Skeletal muscle satellite cell (primary cell): ENCODE data around the gene SPATA24.
A peak's percentile ranks its signal among the peaks of the same experiment; 100 is the strongest.
"Not testable (repeated sequence)": the region's sequence is repeated elsewhere in the genome, so short reads cannot be mapped to it uniquely, and the experiment has no call there.

ENCODE experiments used
- H3K27me3 ChIP-seq: 2 replicates; pipeline ENCODE4 v1.7.0; 2013; ENCODE audit warnings: low read length; ENCODE audit not compliant: control insufficient read depth, insufficient read depth
- H3K36me3 ChIP-seq: 2 replicates; pipeline ENCODE4 v1.7.0; 2013; ENCODE audit warnings: mild to moderate bottlenecking, control low read depth, low read length; ENCODE audit not compliant: insufficient read depth
- H3K4me1 ChIP-seq: 2 replicates; pipeline ENCODE4 v1.7.0; 2013; ENCODE audit warnings: low read length; ENCODE audit not compliant: control insufficient read depth, insufficient read depth
- H3K4me2 ChIP-seq: 2 replicates; pipeline ENCODE4 v1.7.0; 2013; ENCODE audit warnings: mild to moderate bottlenecking, low read length
- H3K4me3 ChIP-seq: 2 replicates; pipeline ENCODE4 v1.7.0; 2013; ENCODE audit warnings: low read length
- H3K9ac ChIP-seq: 2 replicates; pipeline ENCODE4 v1.7.0; 2013; ENCODE audit warnings: mild to moderate bottlenecking, low read depth, low read length, moderate library complexity
- H3K9me3 ChIP-seq: replicated peaks from 2 replicates; pipeline ENCODE4 v1.7.0; 2013; ENCODE audit warnings: mild to moderate bottlenecking, control low read depth, low read length

The SPATA24 gene

DNA sequence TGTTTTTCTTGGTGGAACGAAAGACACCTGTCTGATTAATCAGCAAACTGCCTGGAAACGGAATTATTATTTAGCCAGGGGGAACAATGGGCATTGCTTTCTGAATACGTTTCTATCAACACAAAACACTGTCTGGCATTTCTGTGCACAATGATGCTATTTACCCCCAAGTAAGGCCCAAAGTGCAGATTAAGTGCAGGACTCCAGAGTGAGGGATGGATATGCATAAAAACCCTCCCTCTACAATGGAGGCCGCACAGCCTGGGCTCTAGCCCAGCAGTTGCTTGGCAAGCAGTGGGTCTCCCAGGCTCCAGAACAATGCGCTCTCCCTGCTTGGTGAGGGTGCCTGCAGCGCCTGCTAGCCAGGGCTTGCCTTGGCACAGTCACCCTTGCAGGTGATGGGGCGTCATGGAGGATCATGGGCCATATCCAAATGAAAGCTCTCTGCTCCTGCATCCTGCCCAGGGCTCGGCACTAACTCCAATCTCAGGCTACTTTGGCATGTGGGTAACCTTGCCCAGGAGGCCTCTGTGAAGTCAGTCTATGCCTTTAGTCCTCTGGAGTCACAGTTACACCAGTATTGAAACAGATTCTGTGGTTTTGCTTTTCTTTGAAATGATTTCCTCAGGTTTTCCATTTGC lies 11.5 kb upstream of the SPATA24 start:
- Histone ChIP-seq H3K4me1 (peaks cover 12% of the 10 kb centered on the region), H3K9me3 (no peaks in the 10 kb centered on the region), H3K9ac (no peak overlapping the region), H3K4me2 (no peak overlapping the region), H3K4me3 (no peak overlapping the region), H3K36me3 (peaks cover 12% of the 10 kb centered on the region), H3K27me3 (no peaks in the 10 kb centered on the region)

DNA sequence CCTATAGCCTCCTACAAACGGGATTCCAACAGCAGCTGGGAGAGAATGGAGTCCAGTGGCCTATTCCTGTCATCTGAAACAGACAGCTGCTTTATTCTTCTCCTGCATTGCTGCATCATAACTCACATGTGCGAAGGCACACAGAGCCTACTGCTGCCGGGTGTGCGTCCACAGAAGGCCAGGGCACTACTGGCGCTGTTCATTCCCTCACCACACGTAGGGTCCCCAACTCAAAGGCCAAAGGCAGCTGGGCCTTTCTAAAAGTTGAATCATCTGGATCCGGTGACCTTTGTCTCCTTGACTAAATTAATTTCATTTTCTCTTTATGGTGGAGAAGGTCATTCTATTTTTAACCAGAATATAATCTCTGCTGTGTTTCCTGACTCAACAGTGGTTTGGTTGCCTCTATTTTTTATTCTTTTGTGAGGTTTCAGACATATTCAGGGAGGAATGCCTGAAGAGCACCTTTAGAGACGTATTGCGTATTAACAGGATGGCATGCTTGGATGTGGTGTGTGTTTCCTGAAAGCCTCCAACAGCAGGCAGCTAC lies 10.8 kb upstream of the SPATA24 start:
- Histone ChIP-seq H3K27me3 (no peaks in the 10 kb centered on the region), H3K4me2 (no peak overlapping the region), H3K9me3 (no peaks in the 10 kb centered on the region), H3K9ac (no peak overlapping the region), H3K36me3 (peaks cover 5% of the 10 kb centered on the region), H3K4me3 (no peak overlapping the region), H3K4me1 (peaks cover 12% of the 10 kb centered on the region)

DNA sequence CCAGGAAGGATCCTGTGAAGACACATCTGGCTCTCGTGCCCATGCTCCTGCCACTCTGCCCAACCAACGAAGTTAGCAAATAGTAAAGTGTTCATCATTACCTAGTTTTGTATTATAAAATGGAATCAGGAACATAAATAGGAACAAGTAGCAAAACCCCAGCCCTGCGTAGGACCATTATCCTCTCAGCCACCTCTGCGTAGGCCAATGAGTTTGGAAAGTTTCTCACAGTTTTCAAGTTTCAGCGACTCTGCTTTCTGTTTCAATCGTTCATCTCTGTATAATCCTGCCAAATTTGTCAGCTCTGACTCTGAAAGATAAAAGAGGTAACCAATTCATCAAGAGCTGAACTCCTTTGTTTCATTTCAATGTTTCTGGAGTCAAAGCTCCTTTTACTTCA lies 10.1 kb upstream of the SPATA24 start:
- Histone ChIP-seq H3K4me2 (no peak overlapping the region), H3K36me3 (no peaks in the 10 kb centered on the region), H3K4me1 (peaks cover 12% of the 10 kb centered on the region), H3K4me3 (no peak overlapping the region), H3K9me3 (no peaks in the 10 kb centered on the region), H3K9ac (no peak overlapping the region), H3K27me3 (no peaks in the 10 kb centered on the region)

DNA sequence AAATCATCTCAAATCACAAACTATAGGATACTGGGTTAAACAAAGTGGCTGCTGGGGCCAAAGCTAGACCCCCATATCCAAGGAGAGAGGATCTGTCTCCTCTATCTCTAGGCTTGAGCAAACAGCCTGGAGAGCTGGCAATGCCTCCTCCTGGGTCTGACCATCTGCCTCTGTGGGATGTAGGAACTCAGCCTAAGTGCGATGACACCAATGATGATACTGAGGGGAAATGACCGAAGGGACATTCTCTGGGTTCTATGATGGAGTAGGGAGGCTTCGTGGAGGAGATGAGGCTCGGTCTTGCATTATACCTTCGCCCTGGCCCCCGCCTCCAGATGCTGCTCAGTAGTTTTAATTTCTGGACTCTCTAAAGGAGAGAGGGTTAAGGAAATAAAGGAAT lies 9.3 kb upstream of the SPATA24 start:
- Histone ChIP-seq H3K9ac (no peak overlapping the region), H3K4me3 (no peak overlapping the region), H3K9me3 (no peaks in the 10 kb centered on the region), H3K4me2 (no peak overlapping the region), H3K36me3 (no peaks in the 10 kb centered on the region), H3K27me3 (no peaks in the 10 kb centered on the region), H3K4me1 (peaks cover 12% of the 10 kb centered on the region)

DNA sequence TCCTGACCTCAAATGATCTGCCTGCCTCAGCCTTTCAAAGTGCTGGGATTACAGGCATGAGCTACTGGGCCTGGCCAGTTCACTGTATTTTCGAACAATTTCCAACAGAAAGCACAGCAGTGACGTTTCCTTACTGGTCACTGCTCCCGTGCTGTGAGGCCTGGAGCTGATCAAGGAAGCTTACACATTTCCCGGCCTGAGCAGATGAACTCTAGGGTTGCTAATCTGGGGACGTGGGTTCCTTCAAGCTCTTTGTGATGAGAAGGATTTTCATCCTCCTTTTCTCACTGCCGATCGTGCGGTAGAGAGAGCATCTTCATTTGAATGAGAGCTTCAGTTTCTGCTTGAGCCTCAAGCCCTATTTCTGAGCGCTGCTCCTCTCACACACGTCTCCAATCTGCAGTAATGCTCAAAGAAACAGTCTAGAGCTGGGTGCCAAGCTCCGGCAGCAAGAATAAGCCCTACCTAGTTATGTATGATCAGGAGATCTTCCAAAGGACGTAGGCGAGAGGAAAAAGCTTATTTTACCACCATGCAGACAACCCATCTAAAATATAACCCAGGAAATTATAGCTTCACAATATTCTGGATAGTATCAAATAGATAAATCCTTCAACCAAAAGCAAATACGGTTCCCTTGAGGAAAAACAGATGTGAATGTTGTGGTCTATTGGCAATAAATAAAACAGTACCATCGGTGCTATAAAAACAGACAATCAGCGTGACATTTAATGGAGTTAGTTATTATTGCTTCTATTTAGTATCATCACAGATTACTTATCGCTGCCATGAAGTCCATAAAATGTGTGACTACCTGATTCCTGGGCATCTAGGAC lies 7.3 kb upstream of the SPATA24 start:
- Histone ChIP-seq H3K4me1 (peaks cover 12% of the 10 kb centered on the region), H3K4me2 (no peak overlapping the region), H3K9me3 (no peaks in the 10 kb centered on the region), H3K4me3 (no peak overlapping the region), H3K27me3 (no peaks in the 10 kb centered on the region), H3K9ac (no peak overlapping the region), H3K36me3 (no peaks in the 10 kb centered on the region)

DNA sequence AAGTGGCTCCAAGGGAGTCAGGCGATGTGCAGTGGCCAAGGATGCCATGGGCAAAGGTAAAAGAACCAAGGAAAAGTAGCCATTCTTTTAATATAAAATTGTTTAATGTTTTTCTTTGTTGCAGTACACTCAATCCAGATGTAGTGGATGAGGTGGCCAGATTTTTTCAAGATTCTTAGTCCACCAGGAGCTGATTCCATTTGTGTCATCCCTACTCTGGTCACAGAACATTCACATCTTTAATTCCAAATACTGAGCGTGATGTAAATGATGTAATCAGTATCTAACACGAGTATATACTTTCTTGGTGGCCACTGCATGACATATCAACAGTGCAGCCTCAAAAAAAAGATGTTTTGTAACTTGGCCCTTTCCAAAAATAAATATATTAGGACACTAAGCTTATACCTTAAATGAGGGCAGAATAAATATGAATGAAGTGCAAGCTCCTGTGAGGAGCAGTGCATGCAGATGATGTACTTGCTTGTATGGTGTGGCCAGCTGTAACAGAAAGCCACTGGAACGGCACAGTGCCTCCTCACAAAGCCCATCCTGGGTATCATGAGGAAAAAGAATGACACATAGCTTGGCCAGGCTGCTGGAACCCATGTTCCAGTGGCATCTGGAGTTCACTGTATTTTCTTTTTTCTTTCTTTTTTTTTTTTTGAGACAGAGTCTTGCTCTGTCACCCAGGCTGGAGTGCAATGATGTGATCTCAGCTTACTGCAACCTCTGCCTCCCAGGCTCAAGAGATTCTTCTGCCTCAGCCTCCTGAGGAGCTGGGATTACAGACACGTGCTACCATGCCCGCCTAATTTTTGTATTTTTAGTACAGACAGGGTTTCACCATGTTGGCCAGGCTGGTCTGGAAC lies 6.5 kb upstream of the SPATA24 start:
- Histone ChIP-seq H3K27me3 (no peaks in the 10 kb centered on the region), H3K4me1 (peaks cover 10% of the 10 kb centered on the region), H3K4me3 (no peak overlapping the region), H3K36me3 (no peaks in the 10 kb centered on the region), H3K9me3 (no peaks in the 10 kb centered on the region), H3K4me2 (no peak overlapping the region), H3K9ac (no peak overlapping the region)

DNA sequence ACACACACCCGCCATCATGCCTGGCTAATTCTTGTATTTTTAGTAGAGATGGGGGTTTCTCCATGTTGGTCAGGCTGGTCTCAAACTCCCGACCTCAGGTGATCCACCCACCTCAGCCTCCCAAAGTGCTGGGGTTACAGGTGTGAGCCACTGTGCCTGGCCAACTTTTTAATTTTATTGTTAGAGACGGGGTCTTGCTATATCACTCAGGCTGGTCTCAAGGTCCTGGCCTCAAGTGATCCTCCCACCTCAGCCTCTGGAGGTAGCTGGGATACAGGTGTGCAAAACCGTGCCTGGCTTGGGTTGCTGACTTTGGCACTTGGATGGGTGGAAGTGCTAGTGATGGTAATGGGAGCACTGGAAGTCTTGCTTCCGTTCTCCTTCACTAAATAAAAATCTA lies 5.2 kb upstream of the SPATA24 start:
- not testable (repeated sequence) for H3K27me3 ChIP-seq, H3K36me3 ChIP-seq, H3K4me3 ChIP-seq, H3K4me2 ChIP-seq, H3K9me3 ChIP-seq, H3K4me1 ChIP-seq, H3K9ac ChIP-seq

DNA sequence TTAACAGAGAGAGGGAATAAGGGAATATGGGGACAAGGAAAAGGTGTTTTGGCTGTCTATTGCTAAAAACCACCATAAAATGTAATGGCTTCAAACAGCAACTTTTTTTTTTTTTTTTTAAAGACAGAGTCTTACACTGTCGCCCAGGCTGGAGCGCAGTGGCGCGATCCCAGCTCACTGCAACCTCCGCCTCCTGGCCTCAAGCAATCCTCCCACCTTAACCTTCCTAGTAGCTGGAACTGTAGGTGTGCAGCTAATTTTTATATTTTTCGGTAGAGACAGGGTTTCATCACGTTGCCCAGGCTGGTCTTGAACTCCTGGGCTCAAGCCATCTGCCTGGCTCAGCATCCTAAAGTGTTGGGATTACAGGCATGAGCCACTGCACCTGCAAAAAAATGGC lies 4.3 kb upstream of the SPATA24 start:
- peaks cover 12% of the 10 kb centered on the region for H3K4me1 ChIP-seq
- H3K4me2 ChIP-seq, result no peak overlapping the region
- no peaks in the 10 kb centered on the region for H3K36me3 ChIP-seq
- H3K27me3 ChIP-seq, result no peaks in the 10 kb centered on the region
- H3K4me3 ChIP-seq, result no peak overlapping the region
- no peaks in the 10 kb centered on the region for H3K9me3 ChIP-seq
- H3K9ac ChIP-seq, result no peak overlapping the region

DNA sequence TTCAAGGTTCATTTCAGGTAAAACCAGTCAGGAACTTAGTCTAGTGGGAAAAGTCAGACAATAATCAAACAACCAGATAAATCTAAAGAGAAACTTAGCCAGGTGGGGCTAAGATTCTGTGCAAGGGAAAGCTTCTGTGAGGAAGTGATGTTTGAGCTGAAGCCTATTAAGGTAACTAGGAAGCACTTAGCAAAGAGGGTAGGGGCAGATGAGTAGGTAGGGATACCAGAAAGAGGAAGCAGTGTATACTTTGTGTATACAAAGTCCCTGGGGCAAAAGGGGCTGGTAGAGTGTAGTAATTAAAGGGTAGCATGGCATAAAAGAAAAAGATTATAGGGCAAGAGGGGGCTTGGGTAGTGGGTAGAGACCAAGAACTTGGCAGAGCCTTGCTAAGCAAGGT lies 3.6 kb upstream of the SPATA24 start:
- Histone ChIP-seq H3K9ac (no peak overlapping the region), H3K9me3 (no peaks in the 10 kb centered on the region), H3K4me2 (no peak overlapping the region), H3K4me3 (no peak overlapping the region), H3K36me3 (no peaks in the 10 kb centered on the region), H3K27me3 (no peaks in the 10 kb centered on the region), H3K4me1 (peaks cover 13% of the 10 kb centered on the region)

DNA sequence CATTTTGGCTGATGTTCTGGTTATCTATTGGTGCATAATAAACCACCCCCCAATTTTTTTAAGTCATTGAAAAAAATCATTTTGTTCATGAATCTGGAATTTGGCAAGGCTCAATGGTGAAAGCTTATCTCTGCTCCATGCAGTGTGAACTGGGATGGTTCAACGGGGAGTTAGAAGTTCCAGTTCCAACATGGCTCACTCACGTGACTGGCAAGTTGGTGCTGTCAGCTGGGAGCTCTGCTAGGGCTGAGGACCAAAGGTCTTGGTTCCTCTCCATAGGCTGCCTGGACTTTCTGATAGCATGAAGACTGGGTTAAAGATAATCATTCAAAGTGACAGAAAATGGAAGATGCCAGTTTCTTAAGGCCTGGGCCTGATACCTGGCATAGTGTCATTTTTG lies 3.1 kb upstream of the SPATA24 start:
- Histone ChIP-seq H3K4me2 (no peak overlapping the region), H3K4me3 (no peak overlapping the region), H3K27me3 (no peaks in the 10 kb centered on the region), H3K4me1 (peaks cover 13% of the 10 kb centered on the region), H3K9ac (no peak overlapping the region), H3K36me3 (no peaks in the 10 kb centered on the region), H3K9me3 (no peaks in the 10 kb centered on the region)

DNA sequence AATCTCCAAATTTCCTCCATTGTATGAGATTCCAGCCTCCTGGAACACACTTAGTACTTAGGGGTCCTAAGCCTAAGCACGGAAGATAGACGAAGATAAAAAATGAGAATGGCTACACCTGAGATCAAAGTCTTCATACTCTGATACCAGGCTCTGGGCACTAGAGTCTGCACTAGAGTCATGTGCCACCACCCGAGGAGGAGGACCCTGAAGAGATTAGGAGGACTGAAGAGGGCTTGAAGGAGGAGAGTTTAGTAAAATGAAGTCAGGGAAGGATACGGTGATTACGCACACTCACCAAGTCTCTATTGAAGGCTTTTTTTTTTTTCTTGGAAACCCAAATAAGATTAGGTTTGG lies 573 bp upstream of the SPATA24 start:
- no peaks in the 10 kb centered on the region for H3K9me3 ChIP-seq
- H3K4me1 ChIP-seq, result peaks cover 10% of the 10 kb centered on the region
- no peaks in the 10 kb centered on the region for H3K36me3 ChIP-seq
- H3K9ac ChIP-seq, result peak overlapping the region; percentile 83
- H3K27me3 ChIP-seq, result no peaks in the 10 kb centered on the region
- H3K4me3 ChIP-seq, result peak overlapping the region; percentile 79
- peak overlapping the region; percentile 94 for H3K4me2 ChIP-seq
